Muscle of arm (tissue), 12 donors: ENCODE data around the gene NETO1. TPM values are rescaled to one million over a fixed set of nuclear protein-coding genes. Genes with fewer than 3 reads are reported as not detected.

ENCODE experiments used
- DNase-seq: peaks from one replicate; pipeline ENCODE4 v3.0.0-alpha.2; 2013
- polyA plus RNA-seq, 12 donors: library from polyadenylated mRNA; unstranded; fragments of 120-200 nt; gene quantifications; one replicate each; pipeline ENCODE4 v1.2.1, GENCODE V29; 2013; ENCODE audit not compliant: insufficient read length in 12 of 12

Gene NETO1
- polyA plus RNA-seq, 12 donors = 0.12 to 0.65 (median 0.16) TPM; not detected in 6

GRCh38 chr18:72727776-72728175 is 140.0 kb downstream of the NETO1 start:
- no peak for DNase-seq

GRCh38 chr18:72727038-72727655 is 140.6 kb downstream of the NETO1 start:
- DNase-seq = no peak

GRCh38 chr18:72726201-72726600 is 141.6 kb downstream of the NETO1 start:
- DNase-seq = no peak

- DNase-seq = no peak
Measured at GRCh38 chr18:72721330-72721729, 146.5 kb downstream of the NETO1 start.

GRCh38 chr18:72720116-72720515 is 147.7 kb downstream of the NETO1 start:
- DNase-seq = no peak

- no peak for DNase-seq
Measured at GRCh38 chr18:72704202-72704601, 163.6 kb downstream of the NETO1 start.

GRCh38 chr18:72700961-72701710 is 166.7 kb downstream of the NETO1 start:
- DNase-seq = no peak

- no peak for DNase-seq
Measured at GRCh38 chr18:72697706-72698105, 170.1 kb downstream of the NETO1 start.

- no peak for DNase-seq
Measured at GRCh38 chr18:72692595-72692994, 175.2 kb downstream of the NETO1 start.
